HepG2 (cell line): Measurements from ENCODE around the gene E2F1. TPM values are rescaled to one million over a fixed set of nuclear protein-coding genes. Genes with fewer than 3 reads are reported as not detected.

Experiments
- ATAD3A ChIP-seq: sonication (generic); formaldehyde crosslinking; IDR thresholded peaks from 2 replicates; pipeline ENCODE4 v1.4.0; 2020; ENCODE audit warnings: missing genetic modification reagents
- KDM6A ChIP-seq: IDR thresholded peaks from 2 replicates; pipeline ENCODE4 v1.6.1; 2016; ENCODE audit warnings: low read depth
- MIXL1 ChIP-seq: IDR thresholded peaks from 2 replicates; pipeline ENCODE4 v1.6.1; 2016
- THAP11 ChIP-seq: IDR thresholded peaks from 2 replicates; pipeline ENCODE4 v1.6.1; 2016; ENCODE audit warnings: missing biosample characterization, missing genetic modification reagents
- ZNF263 ChIP-seq: sonication (generic); formaldehyde crosslinking; IDR thresholded peaks from 2 replicates; pipeline ENCODE4 v1.4.0; 2020; ENCODE audit warnings: missing genetic modification reagents
- ZNF354B ChIP-seq: sonication (generic); formaldehyde crosslinking; IDR thresholded peaks from 2 replicates; pipeline ENCODE4 v1.8.0; 2022; ENCODE audit warnings: mild to moderate bottlenecking, missing genetic modification reagents
- ZNF546 ChIP-seq: sonication (generic); formaldehyde crosslinking; conservative IDR thresholded peaks from 2 replicates; pipeline ENCODE4 v1.8.1; 2023; ENCODE audit warnings: mild to moderate bottlenecking, missing genetic modification reagents
- ZNF781 ChIP-seq: sonication (generic); formaldehyde crosslinking; IDR thresholded peaks from 2 replicates; pipeline ENCODE4 v1.5.1; 2020; ENCODE audit warnings: borderline replicate concordance, mild to moderate bottlenecking, missing genetic modification reagents; ENCODE audit errors: not compliant biosample characterization
- polyA plus RNA-seq, 8 experiments: library from polyadenylated mRNA; depleted of rRNA in 3 of 8; stranded (reverse) in 7 of 8; unstranded in 1 of 8; fragments of >200 nt; fragmentation: Illumina TruSeq in 4 of 8; extraction: Trizol in 4 of 8; gene quantifications; 2 replicates each; pipeline versions ENCODE4 v1.2.1 to v1.2.3, GENCODE V29; 2011 to 2016; ENCODE audit warnings: low read depth in 4 of 8, missing spikeins in 1 of 8, mixed read lengths in 1 of 8; ENCODE audit not compliant: insufficient read depth in 1 of 8
- total RNA-seq, 5 experiments: library from RNA; depleted of rRNA; stranded (reverse); fragments of >200 nt; fragmentation: Illumina TruSeq; extraction: Trizol; gene quantifications; 2 replicates each; pipeline ENCODE4 v1.2.3, GENCODE V29; 2016; ENCODE audit warnings: low read depth in 1 of 5
- TF ChIP-seq, protein P1 (sequence below): sonication (generic); formaldehyde crosslinking; IDR thresholded peaks from 2 replicates; pipeline ENCODE4 v1.4.0; 2020; ENCODE audit warnings: missing genetic modification reagents
- TF ChIP-seq, protein P2 (sequence below): sonication (generic); formaldehyde crosslinking; IDR thresholded peaks from 2 replicates; pipeline ENCODE4 v1.5.0; 2020; ENCODE audit warnings: mild to moderate bottlenecking, missing genetic modification reagents
- TF ChIP-seq, protein P3 (sequence below): sonication (generic); formaldehyde crosslinking; IDR thresholded peaks from 2 replicates; pipeline ENCODE4 v1.4.0; 2020; ENCODE audit warnings: missing genetic modification reagents, borderline replicate concordance
- TF ChIP-seq, protein P4 (sequence below): sonication (generic); formaldehyde crosslinking; conservative IDR thresholded peaks from 2 replicates; pipeline ENCODE4 v1.4.0; 2020; ENCODE audit warnings: mild to moderate bottlenecking, missing genetic modification reagents, moderate library complexity
- TF ChIP-seq, protein P5 (sequence below): sonication (generic); formaldehyde crosslinking; IDR thresholded peaks from 2 replicates; pipeline ENCODE4 v1.4.0; 2020; ENCODE audit warnings: missing genetic modification reagents, borderline replicate concordance

The E2F1 gene
- total and polyA plus RNA-seq, 2 of the 13 experiments (the other 11 are each of a cell fraction or from before 2014, with no cell fraction given), result 25.5 to 39.4 TPM

DNA sequence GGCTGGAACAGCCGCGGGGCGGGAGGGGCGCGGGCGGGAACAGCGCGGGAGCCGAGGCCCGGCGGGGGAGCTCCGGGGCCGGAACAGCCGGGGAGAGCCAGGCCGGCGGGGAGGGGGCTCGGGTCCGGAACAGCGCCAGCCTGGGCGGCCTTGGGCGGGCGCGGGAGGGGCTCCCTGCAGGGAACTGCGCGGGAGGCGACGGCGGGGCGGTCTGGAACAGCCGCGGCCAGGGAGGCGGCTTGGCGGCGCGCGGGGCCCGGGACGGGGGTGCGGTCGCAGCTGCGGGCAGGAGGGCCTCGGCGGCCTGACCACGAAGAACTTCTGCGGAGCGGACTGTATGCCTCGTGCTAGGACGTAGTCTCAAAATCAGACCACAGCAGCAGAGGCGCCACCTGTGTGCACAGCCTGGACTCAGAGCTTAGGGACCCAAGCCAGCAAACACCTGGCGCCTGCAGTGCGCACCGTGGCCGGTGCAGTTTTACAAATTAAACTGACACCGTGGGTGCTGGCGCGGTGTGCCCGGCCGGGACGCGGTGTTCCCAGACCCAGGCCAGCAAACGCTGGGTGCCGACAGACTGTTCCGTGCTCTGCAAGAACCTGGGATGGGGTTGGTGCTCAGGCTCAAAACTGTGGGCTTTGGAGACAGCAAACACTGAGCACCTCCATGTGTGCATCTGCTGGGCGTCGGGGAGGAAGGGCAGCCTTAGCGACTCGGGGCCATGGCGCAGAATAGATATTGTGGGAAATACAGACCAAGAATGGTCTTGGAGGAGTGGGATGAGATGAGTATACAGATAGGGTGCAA, 46.2 kb upstream of the E2F1 start (continued):
- TF ChIP-seq, protein P1, sequence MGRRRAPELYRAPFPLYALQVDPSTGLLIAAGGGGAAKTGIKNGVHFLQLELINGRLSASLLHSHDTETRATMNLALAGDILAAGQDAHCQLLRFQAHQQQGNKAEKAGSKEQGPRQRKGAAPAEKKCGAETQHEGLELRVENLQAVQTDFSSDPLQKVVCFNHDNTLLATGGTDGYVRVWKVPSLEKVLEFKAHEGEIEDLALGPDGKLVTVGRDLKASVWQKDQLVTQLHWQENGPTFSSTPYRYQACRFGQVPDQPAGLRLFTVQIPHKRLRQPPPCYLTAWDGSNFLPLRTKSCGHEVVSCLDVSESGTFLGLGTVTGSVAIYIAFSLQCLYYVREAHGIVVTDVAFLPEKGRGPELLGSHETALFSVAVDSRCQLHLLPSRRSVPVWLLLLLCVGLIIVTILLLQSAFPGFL (CRISPR knock-in tag), result no peak; the same call in none of the 2 replicates
- TF ChIP-seq THAP11 (CRISPR knock-in tag), result peak; percentile 86
- 0 out of 2 replicates have a peak, but pooled peaks have one; percentile 58 for TF ChIP-seq MIXL1 (CRISPR knock-in tag)
- TF ChIP-seq, protein P2, sequence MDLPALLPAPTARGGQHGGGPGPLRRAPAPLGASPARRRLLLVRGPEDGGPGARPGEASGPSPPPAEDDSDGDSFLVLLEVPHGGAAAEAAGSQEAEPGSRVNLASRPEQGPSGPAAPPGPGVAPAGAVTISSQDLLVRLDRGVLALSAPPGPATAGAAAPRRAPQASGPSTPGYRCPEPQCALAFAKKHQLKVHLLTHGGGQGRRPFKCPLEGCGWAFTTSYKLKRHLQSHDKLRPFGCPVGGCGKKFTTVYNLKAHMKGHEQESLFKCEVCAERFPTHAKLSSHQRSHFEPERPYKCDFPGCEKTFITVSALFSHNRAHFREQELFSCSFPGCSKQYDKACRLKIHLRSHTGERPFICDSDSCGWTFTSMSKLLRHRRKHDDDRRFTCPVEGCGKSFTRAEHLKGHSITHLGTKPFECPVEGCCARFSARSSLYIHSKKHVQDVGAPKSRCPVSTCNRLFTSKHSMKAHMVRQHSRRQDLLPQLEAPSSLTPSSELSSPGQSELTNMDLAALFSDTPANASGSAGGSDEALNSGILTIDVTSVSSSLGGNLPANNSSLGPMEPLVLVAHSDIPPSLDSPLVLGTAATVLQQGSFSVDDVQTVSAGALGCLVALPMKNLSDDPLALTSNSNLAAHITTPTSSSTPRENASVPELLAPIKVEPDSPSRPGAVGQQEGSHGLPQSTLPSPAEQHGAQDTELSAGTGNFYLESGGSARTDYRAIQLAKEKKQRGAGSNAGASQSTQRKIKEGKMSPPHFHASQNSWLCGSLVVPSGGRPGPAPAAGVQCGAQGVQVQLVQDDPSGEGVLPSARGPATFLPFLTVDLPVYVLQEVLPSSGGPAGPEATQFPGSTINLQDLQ, result no peak
- TF ChIP-seq, protein P3, sequence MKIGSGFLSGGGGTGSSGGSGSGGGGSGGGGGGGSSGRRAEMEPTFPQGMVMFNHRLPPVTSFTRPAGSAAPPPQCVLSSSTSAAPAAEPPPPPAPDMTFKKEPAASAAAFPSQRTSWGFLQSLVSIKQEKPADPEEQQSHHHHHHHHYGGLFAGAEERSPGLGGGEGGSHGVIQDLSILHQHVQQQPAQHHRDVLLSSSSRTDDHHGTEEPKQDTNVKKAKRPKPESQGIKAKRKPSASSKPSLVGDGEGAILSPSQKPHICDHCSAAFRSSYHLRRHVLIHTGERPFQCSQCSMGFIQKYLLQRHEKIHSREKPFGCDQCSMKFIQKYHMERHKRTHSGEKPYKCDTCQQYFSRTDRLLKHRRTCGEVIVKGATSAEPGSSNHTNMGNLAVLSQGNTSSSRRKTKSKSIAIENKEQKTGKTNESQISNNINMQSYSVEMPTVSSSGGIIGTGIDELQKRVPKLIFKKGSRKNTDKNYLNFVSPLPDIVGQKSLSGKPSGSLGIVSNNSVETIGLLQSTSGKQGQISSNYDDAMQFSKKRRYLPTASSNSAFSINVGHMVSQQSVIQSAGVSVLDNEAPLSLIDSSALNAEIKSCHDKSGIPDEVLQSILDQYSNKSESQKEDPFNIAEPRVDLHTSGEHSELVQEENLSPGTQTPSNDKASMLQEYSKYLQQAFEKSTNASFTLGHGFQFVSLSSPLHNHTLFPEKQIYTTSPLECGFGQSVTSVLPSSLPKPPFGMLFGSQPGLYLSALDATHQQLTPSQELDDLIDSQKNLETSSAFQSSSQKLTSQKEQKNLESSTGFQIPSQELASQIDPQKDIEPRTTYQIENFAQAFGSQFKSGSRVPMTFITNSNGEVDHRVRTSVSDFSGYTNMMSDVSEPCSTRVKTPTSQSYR, result peak; percentile 41; the same call in 1 of the 2 replicates
- TF ChIP-seq KDM6A (CRISPR knock-in tag), result no peak
- peak; percentile 15; the same call in 1 of the 2 replicates for TF ChIP-seq ZNF263
- TF ChIP-seq, protein P4, sequence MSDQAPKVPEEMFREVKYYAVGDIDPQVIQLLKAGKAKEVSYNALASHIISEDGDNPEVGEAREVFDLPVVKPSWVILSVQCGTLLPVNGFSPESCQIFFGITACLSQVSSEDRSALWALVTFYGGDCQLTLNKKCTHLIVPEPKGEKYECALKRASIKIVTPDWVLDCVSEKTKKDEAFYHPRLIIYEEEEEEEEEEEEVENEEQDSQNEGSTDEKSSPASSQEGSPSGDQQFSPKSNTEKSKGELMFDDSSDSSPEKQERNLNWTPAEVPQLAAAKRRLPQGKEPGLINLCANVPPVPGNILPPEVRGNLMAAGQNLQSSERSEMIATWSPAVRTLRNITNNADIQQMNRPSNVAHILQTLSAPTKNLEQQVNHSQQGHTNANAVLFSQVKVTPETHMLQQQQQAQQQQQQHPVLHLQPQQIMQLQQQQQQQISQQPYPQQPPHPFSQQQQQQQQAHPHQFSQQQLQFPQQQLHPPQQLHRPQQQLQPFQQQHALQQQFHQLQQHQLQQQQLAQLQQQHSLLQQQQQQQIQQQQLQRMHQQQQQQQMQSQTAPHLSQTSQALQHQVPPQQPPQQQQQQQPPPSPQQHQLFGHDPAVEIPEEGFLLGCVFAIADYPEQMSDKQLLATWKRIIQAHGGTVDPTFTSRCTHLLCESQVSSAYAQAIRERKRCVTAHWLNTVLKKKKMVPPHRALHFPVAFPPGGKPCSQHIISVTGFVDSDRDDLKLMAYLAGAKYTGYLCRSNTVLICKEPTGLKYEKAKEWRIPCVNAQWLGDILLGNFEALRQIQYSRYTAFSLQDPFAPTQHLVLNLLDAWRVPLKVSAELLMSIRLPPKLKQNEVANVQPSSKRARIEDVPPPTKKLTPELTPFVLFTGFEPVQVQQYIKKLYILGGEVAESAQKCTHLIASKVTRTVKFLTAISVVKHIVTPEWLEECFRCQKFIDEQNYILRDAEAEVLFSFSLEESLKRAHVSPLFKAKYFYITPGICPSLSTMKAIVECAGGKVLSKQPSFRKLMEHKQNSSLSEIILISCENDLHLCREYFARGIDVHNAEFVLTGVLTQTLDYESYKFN (CRISPR knock-in tag), result peak; percentile 67
- TF ChIP-seq, protein P5, sequence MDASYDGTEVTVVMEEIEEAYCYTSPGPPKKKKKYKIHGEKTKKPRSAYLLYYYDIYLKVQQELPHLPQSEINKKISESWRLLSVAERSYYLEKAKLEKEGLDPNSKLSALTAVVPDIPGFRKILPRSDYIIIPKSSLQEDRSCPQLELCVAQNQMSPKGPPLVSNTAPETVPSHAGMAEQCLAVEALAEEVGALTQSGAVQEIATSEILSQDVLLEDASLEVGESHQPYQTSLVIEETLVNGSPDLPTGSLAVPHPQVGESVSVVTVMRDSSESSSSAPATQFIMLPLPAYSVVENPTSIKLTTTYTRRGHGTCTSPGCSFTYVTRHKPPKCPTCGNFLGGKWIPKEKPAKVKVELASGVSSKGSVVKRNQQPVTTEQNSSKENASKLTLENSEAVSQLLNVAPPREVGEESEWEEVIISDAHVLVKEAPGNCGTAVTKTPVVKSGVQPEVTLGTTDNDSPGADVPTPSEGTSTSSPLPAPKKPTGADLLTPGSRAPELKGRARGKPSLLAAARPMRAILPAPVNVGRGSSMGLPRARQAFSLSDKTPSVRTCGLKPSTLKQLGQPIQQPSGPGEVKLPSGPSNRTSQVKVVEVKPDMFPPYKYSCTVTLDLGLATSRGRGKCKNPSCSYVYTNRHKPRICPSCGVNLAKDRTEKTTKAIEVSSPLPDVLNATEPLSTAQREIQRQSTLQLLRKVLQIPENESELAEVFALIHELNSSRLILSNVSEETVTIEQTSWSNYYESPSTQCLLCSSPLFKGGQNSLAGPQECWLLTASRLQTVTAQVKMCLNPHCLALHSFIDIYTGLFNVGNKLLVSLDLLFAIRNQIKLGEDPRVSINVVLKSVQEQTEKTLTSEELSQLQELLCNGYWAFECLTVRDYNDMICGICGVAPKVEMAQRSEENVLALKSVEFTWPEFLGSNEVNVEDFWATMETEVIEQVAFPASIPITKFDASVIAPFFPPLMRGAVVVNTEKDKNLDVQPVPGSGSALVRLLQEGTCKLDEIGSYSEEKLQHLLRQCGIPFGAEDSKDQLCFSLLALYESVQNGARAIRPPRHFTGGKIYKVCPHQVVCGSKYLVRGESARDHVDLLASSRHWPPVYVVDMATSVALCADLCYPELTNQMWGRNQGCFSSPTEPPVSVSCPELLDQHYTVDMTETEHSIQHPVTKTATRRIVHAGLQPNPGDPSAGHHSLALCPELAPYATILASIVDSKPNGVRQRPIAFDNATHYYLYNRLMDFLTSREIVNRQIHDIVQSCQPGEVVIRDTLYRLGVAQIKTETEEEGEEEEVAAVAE (CRISPR knock-in tag), result peak; percentile 88; the same call in 1 of the 2 replicates
- TF ChIP-seq ATAD3A (CRISPR knock-in tag), result no peak
- TF ChIP-seq ZNF781 (CRISPR knock-in tag), result peak; percentile 40
- TF ChIP-seq ZNF546, result peak; percentile 97
- TF ChIP-seq ZNF354B (CRISPR knock-in tag), result peak; percentile 93; the same call in 1 of the 2 replicates
